Neuron (in vitro differentiated cells): ENCODE measurements around the gene DNM1.
"Not testable (repeated sequence)": the region's sequence is repeated elsewhere in the genome, so short reads cannot be mapped to it uniquely, and the experiment has no call there.

Source experiments
- H2AFZ ChIP-seq: one replicate; pipeline ENCODE4 v1.6.1; 2013; ENCODE audit warnings: low read depth, mild to moderate bottlenecking, inconsistent platforms, low read length, moderate library complexity
- H3K27me3 ChIP-seq: one replicate; pipeline ENCODE4 v1.6.1; 2013; ENCODE audit warnings: low read length; ENCODE audit not compliant: insufficient read depth
- H3K36me3 ChIP-seq: one replicate; pipeline ENCODE4 v1.6.1; 2013; ENCODE audit warnings: low read length; ENCODE audit not compliant: insufficient read depth
- H3K4me1 ChIP-seq: one replicate; pipeline ENCODE4 v1.6.1; 2013; ENCODE audit warnings: low read length; ENCODE audit not compliant: insufficient read depth
- H3K4me3 ChIP-seq: 2 replicates; pipeline ENCODE4 v1.5.1; 2013; ENCODE audit warnings: mild to moderate bottlenecking, low read length, moderate library complexity
- H3K9me3 ChIP-seq: one replicate; pipeline ENCODE4 v1.6.1; 2013; ENCODE audit warnings: low read length

DNM1 gene

DNA sequence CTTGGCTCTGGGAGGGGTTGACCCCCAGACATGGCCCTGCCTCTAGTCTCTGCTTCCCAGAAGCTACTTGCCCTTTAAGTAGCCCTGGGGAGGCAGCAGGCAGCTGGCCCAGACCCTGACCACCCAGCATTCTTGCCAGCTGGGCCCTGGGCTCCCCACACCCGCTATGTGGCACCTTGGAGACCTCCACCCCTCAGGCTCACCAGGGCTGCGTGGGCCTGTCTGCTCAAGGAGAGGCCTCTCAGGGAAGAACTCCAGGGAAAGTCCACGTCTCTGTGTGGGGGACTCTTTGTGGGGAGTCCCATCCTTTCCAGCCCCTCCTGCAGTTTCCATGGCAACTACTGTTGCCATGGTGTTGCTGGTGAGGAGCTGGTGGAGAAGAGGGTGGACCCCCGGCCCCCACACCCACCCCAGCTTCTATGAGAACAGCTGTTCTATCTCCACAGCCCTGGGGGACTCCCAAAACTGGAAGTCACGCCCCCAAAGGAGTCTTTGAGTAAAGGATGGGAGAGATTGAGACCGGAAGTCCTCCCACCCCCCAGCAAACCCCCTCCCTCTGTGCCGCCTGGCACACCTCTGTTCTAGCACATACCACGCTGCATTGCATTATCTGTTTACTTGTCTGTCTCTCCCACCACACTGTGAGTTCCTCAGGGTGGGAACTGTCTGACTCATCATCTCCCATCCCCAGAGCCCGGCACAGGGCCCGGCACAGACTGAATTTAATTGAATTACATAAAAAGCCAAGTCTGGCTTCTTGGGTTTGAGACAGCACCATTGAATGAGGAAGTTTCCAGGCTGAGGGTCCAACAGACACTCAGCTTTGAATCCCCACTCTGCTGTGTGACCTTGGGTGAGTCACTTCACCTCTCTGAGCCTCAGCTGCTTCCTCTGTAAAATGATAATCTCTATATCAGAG, 12.6 kb downstream of the DNM1 start:
- H3K4me1 ChIP-seq = peaks cover 14% of the 10 kb centered on the region
- peaks cover 12% of the 10 kb centered on the region for H3K36me3 ChIP-seq
- no peaks in the 10 kb centered on the region for H3K27me3 ChIP-seq
- no peak overlapping the region for H2AFZ ChIP-seq
- H3K9me3 ChIP-seq = no peaks in the 10 kb centered on the region
- H3K4me3 ChIP-seq = no peak overlapping the region

DNA sequence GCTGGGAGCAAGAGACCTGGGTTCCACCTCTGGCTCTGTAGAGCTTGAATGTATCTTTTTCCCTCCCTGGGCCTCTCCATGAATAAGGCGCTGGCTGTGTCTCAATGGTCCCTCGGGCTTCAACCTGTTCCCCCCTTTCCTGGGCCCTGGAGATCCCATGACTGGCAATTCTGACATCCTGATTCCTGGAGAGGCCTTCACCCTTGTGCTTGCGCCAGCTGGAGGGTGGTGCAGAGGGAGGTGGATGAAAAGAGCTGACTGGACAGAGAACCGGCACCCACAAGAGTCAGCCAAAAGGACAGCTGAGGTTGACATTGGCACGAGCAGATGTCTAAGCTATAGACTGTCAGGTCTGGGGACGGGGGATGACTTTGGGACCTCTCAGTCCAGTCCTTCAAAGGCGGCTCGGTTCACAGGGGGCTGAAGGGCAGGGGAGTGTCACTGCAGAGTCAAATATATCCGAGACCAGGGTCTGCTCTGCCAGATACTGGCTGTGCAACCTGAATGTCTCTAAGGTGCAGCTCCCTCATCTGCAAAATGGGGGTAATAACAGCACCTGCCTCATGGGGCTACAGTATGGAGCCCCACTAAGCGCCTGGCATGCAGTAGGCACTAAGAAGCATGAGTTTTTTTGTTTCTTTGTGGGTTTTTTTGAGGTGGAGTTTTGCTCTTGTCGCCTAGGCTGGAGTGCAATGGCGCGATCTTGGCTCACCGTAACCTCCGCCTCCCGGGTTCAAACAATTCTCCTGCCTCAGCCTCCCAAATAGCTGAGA, 13.8 kb downstream of the DNM1 start:
- Histone ChIP-seq H3K9me3 (no peaks in the 10 kb centered on the region), H3K4me3 (no peak overlapping the region), H2AFZ (no peak overlapping the region), H3K4me1 (peaks cover 14% of the 10 kb centered on the region), H3K36me3 (peaks cover 16% of the 10 kb centered on the region), H3K27me3 (no peaks in the 10 kb centered on the region)

DNA sequence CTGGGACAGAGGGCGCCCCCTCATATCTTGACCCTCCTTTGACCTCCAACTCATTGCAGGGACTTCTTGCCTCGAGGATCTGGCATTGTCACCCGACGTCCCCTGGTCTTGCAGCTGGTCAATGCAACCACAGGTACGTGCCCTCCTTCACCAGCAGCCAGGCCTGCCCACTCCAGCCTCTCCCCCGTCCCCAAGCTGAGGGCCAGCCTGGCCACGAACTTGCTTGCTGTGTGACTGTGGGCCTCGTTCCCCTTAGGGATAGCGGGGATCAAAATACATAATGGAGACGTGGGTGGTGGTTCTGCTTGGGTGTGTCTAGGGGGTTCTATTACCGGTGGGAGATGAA, 15.0 kb downstream of the DNM1 start:
- Histone ChIP-seq H3K4me3 (no peak overlapping the region), H3K9me3 (no peaks in the 10 kb centered on the region), H2AFZ (no peak overlapping the region), H3K27me3 (no peaks in the 10 kb centered on the region), H3K36me3 (peaks cover 27% of the 10 kb centered on the region), H3K4me1 (peaks cover 14% of the 10 kb centered on the region)

DNA sequence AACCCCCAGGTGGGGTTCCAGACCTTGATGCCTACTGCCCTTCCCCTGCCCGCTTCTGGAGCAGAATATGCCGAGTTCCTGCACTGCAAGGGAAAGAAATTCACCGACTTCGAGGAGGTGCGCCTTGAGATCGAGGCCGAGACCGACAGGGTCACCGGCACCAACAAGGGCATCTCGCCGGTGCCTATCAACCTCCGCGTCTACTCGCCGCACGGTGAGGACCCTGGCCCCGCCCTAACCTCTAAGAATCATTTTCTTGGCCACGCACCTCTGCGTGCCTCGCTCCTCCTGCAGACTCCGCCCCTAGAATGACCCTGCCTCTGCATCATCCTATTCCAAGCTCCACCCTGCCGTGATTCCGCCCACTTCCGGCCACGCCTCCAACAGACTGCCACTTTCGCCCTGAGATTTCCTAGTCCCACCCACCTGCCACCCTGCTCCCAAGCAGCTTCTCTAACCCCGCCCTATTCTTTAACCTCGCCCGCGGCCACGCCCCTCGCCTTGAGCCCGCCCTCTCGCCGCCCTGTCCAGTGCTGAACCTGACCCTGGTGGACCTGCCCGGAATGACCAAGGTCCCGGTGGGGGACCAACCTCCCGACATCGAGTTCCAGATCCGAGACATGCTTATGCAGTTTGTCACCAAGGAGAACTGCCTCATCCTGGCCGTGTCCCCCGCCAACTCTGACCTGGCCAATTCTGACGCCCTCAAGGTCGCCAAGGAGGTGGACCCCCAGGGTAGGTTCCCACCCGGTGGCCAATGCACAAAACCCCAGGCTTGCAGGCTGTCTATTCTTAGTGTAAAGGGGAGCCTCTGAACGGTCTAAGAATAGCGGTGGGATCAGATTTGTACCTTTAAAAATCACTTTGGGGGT, 15.6 kb downstream of the DNM1 start:
- peaks cover 31% of the 10 kb centered on the region for H3K36me3 ChIP-seq
- H3K27me3 ChIP-seq = no peaks in the 10 kb centered on the region
- H2AFZ ChIP-seq = no peak overlapping the region
- no peaks in the 10 kb centered on the region for H3K9me3 ChIP-seq
- H3K4me1 ChIP-seq = peaks cover 14% of the 10 kb centered on the region
- no peak overlapping the region for H3K4me3 ChIP-seq

DNA sequence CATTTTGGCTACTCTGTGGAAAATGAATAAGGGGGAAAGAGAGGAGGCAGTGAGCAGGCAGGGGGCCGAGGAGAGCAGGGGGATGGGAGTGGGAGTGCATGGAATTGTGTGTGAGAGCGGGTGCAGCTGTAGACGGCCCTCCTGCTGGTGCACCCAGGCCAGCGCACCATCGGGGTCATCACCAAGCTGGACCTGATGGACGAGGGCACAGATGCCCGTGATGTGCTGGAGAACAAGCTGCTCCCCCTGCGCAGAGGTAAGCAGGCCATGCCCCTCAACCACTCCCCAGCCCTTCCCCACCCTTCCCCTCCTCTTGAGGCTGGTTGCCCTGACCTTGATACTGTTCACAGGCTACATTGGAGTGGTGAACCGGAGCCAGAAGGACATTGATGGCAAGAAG, 16.7 kb downstream of the DNM1 start:
- no peaks in the 10 kb centered on the region for H3K9me3 ChIP-seq
- no peak overlapping the region for H3K4me3 ChIP-seq
- peaks cover 34% of the 10 kb centered on the region for H3K36me3 ChIP-seq

DNA sequence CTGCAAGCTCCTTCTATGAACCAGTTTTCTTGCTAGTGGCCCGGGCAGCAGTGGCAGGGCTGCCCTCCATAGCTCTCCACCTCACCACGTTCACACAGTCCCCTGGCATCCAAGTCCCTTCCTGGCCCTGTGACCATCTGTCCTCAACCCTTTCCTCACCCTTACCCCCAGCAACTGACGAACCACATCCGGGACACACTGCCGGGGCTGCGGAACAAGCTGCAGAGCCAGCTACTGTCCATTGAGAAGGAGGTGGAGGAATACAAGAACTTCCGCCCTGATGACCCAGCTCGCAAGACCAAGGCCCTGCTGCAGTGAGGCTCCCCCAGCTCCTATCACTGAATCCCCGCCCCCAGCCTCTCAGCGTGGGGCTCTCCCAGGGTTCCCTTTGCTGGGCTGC, 18.8 kb downstream of the DNM1 start:
- Histone ChIP-seq H3K4me3 (no peak overlapping the region), H3K4me1 (no peaks in the 10 kb centered on the region), H3K9me3 (no peaks in the 10 kb centered on the region)

More for the DNA sequence above, 16.7 kb downstream of the DNM1 start:
- Histone ChIP-seq H3K27me3 (no peaks in the 10 kb centered on the region), H3K4me1 (peaks cover 14% of the 10 kb centered on the region), H2AFZ (no peak overlapping the region)

DNA sequence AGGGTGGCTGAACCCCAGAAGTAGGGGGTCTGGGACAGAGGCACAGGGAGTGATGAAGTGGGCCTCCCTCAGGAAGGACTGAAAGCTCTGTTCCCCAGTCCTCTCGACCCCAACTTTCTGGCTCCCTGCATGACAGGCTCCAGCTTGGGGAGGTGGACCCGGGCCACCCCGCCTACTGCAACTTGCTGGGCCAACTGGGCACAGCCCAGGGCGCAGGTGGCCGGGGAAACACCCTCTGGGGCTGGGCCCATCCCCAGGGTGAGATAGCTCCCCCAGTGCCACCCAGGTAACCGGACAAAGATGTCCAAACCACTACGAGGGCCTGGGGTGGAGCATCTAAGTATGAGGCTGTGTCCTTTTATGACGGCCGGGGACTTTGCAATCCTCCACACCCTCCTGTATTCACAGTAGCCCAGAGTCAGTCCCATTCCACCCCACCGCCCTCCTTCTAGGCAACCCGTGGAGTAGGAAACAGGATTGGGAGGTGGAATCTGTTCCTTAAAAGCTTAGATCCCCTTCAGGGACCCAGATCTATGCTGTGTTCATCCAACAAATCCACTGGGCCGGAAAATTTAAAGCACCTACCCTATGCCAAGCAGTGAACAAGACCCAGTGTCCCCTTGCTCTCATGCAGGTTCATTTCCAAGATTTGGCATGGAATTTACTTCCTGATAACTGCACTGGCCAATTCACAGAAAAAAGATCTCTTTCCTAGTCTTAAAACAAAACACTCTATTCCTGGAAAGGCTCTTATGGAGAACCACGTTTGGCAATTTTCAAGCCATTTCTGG, 19.9 kb downstream of the DNM1 start:
- Histone ChIP-seq H2AFZ (no peak overlapping the region), H3K4me3 (no peak overlapping the region), H3K27me3 (no peaks in the 10 kb centered on the region), H3K9me3 (no peaks in the 10 kb centered on the region), H3K36me3 (peaks cover 31% of the 10 kb centered on the region), H3K4me1 (no peaks in the 10 kb centered on the region)

More for the DNA sequence above, 18.8 kb downstream of the DNM1 start:
- H3K27me3 ChIP-seq = no peaks in the 10 kb centered on the region
- H2AFZ ChIP-seq = no peak overlapping the region
- peaks cover 34% of the 10 kb centered on the region for H3K36me3 ChIP-seq

DNA sequence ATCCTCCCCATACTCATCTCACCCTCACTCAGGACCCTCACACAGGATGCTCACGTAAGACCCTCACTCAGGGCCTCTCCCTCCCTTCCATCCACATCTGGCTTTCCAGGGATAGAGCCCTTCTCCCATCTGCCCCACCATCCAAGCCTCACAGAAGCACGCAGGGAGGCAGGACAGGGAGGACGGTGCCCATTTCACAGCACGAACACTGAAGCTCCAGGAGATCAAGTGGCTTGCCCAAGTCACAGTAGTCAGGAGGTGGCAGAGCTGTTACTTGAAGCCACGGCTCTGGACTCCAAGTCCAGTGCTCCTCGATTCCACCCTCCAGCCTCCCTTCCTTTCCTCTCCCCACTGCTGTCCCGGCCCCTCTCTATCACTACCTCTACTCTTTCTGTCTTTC, 21.7 kb downstream of the DNM1 start:
- H2AFZ ChIP-seq = no peak overlapping the region
- no peak overlapping the region for H3K4me3 ChIP-seq
- no peaks in the 10 kb centered on the region for H3K4me1 ChIP-seq
- no peaks in the 10 kb centered on the region for H3K9me3 ChIP-seq
- peaks cover 27% of the 10 kb centered on the region for H3K36me3 ChIP-seq
- no peaks in the 10 kb centered on the region for H3K27me3 ChIP-seq

DNA sequence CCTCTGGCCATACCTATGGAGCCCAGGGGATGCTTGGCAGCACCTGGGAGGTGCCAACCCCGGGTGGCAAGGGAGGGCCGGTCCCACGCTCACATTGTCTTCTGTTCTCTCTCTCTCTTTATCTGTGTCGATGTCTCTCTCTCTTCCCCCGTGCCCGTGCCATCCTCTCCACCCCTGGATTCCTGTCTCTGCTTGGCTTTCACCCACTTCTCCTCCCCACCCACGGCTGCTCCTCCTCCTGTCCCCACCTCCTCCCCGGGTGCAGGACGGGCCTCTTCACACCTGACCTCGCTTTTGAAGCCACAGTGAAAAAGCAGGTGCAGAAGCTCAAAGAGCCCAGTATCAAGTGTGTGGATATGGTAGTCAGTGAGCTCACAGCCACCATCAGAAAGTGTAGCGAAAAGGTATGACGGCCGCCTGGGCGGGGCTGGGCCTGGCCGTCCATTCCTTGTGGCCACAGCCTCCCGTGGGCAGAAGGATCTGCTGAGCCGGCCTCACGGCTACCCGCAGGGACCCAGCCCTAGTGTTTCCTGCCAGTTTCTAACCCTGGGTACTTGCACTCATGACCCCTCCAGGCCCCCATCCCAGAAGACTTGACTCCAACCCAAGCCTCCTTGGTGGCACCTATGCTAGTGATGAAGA, 22.7 kb downstream of the DNM1 start:
- H2AFZ ChIP-seq = no peak overlapping the region
- no peak overlapping the region for H3K4me3 ChIP-seq
- H3K27me3 ChIP-seq = no peaks in the 10 kb centered on the region
- peaks cover 22% of the 10 kb centered on the region for H3K36me3 ChIP-seq
- H3K4me1 ChIP-seq = no peaks in the 10 kb centered on the region
- H3K9me3 ChIP-seq = no peaks in the 10 kb centered on the region

DNA sequence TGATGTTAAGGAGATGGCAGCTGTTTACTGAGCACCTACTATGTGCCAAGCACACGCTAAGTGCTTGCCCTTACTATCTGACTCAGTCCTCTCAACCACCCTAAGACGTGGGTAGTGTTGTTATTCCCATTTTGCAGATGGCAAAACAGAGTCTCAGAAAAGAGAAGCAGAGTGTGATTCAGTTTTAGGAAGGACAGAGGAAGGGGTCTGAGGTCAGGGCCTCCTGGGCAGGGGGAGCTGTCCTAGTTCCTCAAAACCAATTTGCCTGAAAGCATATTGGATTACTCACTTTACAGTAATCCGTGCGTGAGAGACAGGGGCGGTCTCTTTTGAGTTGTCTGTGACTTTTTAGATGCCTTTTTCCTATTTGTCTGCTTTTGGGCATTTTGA, 23.2 kb downstream of the DNM1 start:
- H2AFZ ChIP-seq = no peak overlapping the region
- no peak overlapping the region for H3K4me3 ChIP-seq
- H3K36me3 ChIP-seq = peaks cover 19% of the 10 kb centered on the region
- no peaks in the 10 kb centered on the region for H3K4me1 ChIP-seq
- no peaks in the 10 kb centered on the region for H3K27me3 ChIP-seq
- H3K9me3 ChIP-seq = no peaks in the 10 kb centered on the region

DNA sequence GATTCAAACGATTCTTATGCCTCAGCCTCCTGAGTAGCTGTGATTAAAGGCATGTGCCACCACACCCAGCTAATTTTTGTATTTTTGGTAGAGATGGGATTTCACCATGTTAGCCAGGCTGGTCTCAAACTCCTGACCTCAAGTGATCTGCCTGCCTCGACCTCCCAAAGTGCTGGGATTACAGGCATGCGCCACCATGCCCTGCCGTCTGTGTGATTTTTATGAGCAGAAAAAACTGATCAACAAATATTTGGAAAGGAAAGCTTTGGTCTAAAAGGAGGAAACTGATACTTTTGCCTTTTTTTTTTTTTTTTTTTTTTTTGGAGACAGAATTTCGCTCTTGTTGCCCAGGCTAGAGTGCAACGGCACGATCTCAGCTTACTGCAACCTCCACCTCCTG, 27.7 kb downstream of the DNM1 start:
- not testable (repeated sequence) for H3K4me1 ChIP-seq, H3K27me3 ChIP-seq, H3K36me3 ChIP-seq, H3K9me3 ChIP-seq, H3K4me3 ChIP-seq, H2AFZ ChIP-seq
